C4-2B (cell line): ENCODE results near the gene PDE4D.

Source experiments
- CTCF ChIP-seq: fragments of 450-650 bp; conservative IDR thresholded peaks from 2 replicates; pipeline ENCODE4 v1.5.1; 2017; ENCODE audit warnings: mild to moderate bottlenecking
- ZFX ChIP-seq: fragments of 450-650 bp; IDR thresholded peaks from 2 replicates; pipeline ENCODE4 v1.6.1; 2017

DNA sequence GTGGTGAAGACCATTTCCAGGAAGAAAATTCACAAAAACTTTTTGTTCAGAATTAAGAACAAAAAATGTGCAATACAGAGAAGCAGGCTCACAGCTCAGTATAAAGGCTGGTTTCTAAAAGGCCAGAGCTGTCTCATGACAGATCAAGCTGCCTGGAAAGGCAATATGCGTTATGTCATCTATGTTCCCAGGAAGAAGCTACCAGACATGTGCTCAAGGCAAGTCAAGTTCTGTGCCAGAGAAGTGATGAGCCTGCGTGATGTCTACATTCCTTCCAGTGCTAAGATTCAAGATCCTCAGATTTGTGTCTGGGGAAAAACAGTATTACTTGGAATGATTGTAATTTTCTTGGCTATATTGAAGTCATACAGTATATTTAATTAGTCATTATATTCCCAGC, 104.3 kb downstream of the PDE4D start:
- TF ChIP-seq CTCF: no peak
- no peak for TF ChIP-seq ZFX
